Occipital lobe (tissue), 2 donors: Measurements from ENCODE around the gene HPS4. TPM values are rescaled to one million over a fixed set of nuclear protein-coding genes. Genes with fewer than 3 reads are reported as not detected.
"Not testable (repeated sequence)": the region's sequence is repeated elsewhere in the genome, so short reads cannot be mapped to it uniquely, and the experiment has no call there.

ENCODE experiments used
- DNase-seq: peaks from one replicate; lab custom pipeline; 2025; lab: John Stamatoyannopoulos, UW
- total RNA-seq: library from RNA; depleted of rRNA; stranded (reverse); fragments of >200 nt; gene quantifications from one replicate; pipeline ENCODE4 v1.2.3, GENCODE V29; 2014

HPS4 gene
- total RNA-seq, 1 donor from 2014 or later, result 35.1 TPM

GRCh38 chr22:26416256-26416655 is 67.3 kb downstream of the HPS4 start:
- no peak for DNase-seq

GRCh38 chr22:26414347-26414746 is 69.2 kb downstream of the HPS4 start:
- no peak for DNase-seq

GRCh38 chr22:26410386-26410785 is 73.2 kb downstream of the HPS4 start:
- DNase-seq, result no peak

GRCh38 chr22:26409719-26410335 is 73.8 kb downstream of the HPS4 start:
- DNase-seq, result no peak

GRCh38 chr22:26408562-26409220 is 74.9 kb downstream of the HPS4 start:
- DNase-seq, result not testable (repeated sequence)

- no peak for DNase-seq
Measured at GRCh38 chr22:26406118-26406517, 77.5 kb downstream of the HPS4 start.

- DNase-seq, result no peak
Measured at GRCh38 chr22:26404851-26405421, 78.6 kb downstream of the HPS4 start.

GRCh38 chr22:26401726-26402125 is 81.9 kb downstream of the HPS4 start:
- DNase-seq, result no peak

Other genes starting within 250 kb of the HPS4 start
- 18.4 TPM for gene ASPHD2, start 54.5 kb downstream of the HPS4 start, total RNA-seq
- 19.5 TPM for gene SRRD, start 94 bp upstream of the HPS4 start, total RNA-seq
- 43.8 TPM for gene TFIP11, start 28.7 kb upstream of the HPS4 start, total RNA-seq
- gene TPST2, start 106.3 kb upstream of the HPS4 start, total RNA-seq, result 11.4 TPM
- gene CRYBB1, start 134.2 kb upstream of the HPS4 start, total RNA-seq, result 0.62 TPM
- not detected for gene CRYBA4, start 138.2 kb upstream of the HPS4 start, total RNA-seq
- 221 TPM for gene MIAT, start 173.8 kb upstream of the HPS4 start, total RNA-seq